ENCODE measurements around the gene PTPRN2. TPM values are rescaled to one million over a fixed set of nuclear protein-coding genes. Genes with fewer than 3 reads are reported as not detected.

The PTPRN2 gene
- total RNA-seq, 1 experiment from 2014 or later: 2.1 TPM

GRCh38 chr7:158549616-158550393, 37.8 kb downstream of the PTPRN2 start:
- TF ChIP-seq CEBPB (IDR thresholded peaks at IDR 0.05; ENCODE audit: low read depth) (no peak), ZBTB33 (IDR thresholded peaks at IDR 0.05; ENCODE audit: extremely low read depth, insufficient replicate concordance, low read length) (no peak), SRF (IDR thresholded peaks at IDR 0.05; ENCODE audit: low read depth) (no peak), POLR2A (IDR thresholded peaks at IDR 0.05; ENCODE audit: borderline replicate concordance, extremely low read depth, insufficient read depth, insufficient read length) (no peak), YY1 (IDR thresholded peaks at IDR 0.05; ENCODE audit: extremely low read depth, insufficient replicate concordance, low read depth, low read length) (no peak)
- Histone ChIP-seq H3K4me1 (ENCODE audit: control insufficient read depth in 1 of 2, insufficient read depth in 2 of 2, low read length in 2 of 2) (no peaks in the 10 kb centered on the region), H3K4me3 (replicated peaks in 1 of 2; ENCODE audit: low read depth in 1 of 2, low read length in 2 of 2) (no peak overlapping the region), H3K9me2 (ENCODE audit: insufficient read depth) (no peaks in the 10 kb centered on the region), H3K79me2 (ENCODE audit: insufficient read depth, low read length) (no peaks in the 10 kb centered on the region), H3K9ac (ENCODE audit: low read length) (no peak overlapping the region), H3K27me3 (ENCODE audit: insufficient read depth, low read length) (no peaks in the 10 kb centered on the region), H4K20me1 (ENCODE audit: insufficient read depth) (no peaks in the 10 kb centered on the region), H3K36me3 (ENCODE audit: control insufficient read depth in 1 of 2, insufficient read depth in 2 of 2, low read length in 2 of 2) (no peaks in the 10 kb centered on the region), H3K4me2 (ENCODE audit: low read length) (no peak overlapping the region), H3K9me3 (ENCODE audit: control insufficient read depth in 1 of 2, insufficient read depth in 1 of 2, low read depth in 1 of 2, low read length in 2 of 2) (no peaks in the 10 kb centered on the region), H3K27ac (ENCODE audit: low read depth, low read length) (no peak overlapping the region), H2AFZ (ENCODE audit: low read depth, low read length, poor library complexity, severe bottlenecking) (no peak overlapping the region)
- POLR2A ChIA-PET: no interaction called here
- CTCF ChIA-PET: no interaction called here
- ATAC-seq: no peak
- no TSS peak for BruUV-seq (replicated peaks)
- intact Hi-C loops (cut with micrococcal nuclease): no loop called here
- DNase-seq (ENCODE audit: low read depth, low spot score): no peak
- RAD21 ChIA-PET (ENCODE audit: low non-redundant PET in 1 of 2, low total read pairs in 2 of 2, uncharacterized antibody in 2 of 2, unreplicated experiment in 2 of 2): no interaction called here

GRCh38 chr7:158549176-158549615, 38.4 kb downstream of the PTPRN2 start:
- Histone ChIP-seq H3K4me2 (ENCODE audit: low read length) (no peak overlapping the region), H3K27ac (ENCODE audit: low read depth, low read length) (no peak overlapping the region), H3K36me3 (ENCODE audit: control insufficient read depth in 1 of 2, insufficient read depth in 2 of 2, low read length in 2 of 2) (no peaks in the 10 kb centered on the region), H3K79me2 (ENCODE audit: insufficient read depth, low read length) (no peaks in the 10 kb centered on the region), H3K9ac (ENCODE audit: low read length) (no peak overlapping the region), H3K27me3 (ENCODE audit: insufficient read depth, low read length) (no peaks in the 10 kb centered on the region), H2AFZ (ENCODE audit: low read depth, low read length, poor library complexity, severe bottlenecking) (no peak overlapping the region), H3K9me3 (ENCODE audit: control insufficient read depth in 1 of 2, insufficient read depth in 1 of 2, low read depth in 1 of 2, low read length in 2 of 2) (no peaks in the 10 kb centered on the region), H3K4me1 (ENCODE audit: control insufficient read depth in 1 of 2, insufficient read depth in 2 of 2, low read length in 2 of 2) (no peaks in the 10 kb centered on the region), H4K20me1 (ENCODE audit: insufficient read depth) (no peaks in the 10 kb centered on the region), H3K4me3 (replicated peaks in 1 of 2; ENCODE audit: low read depth in 1 of 2, low read length in 2 of 2) (no peak overlapping the region), H3K9me2 (ENCODE audit: insufficient read depth) (no peaks in the 10 kb centered on the region)
- no TSS peak for BruUV-seq (replicated peaks)
- TF ChIP-seq REST (IDR thresholded peaks at IDR 0.05; ENCODE audit: low read depth) (no peak), FOSL1 (IDR thresholded peaks at IDR 0.05; ENCODE audit: low read depth) (no peak), JUND (IDR thresholded peaks at IDR 0.05) (no peak), ATF3 (IDR thresholded peaks at IDR 0.05) (no peak), TCF7L2 (IDR thresholded peaks at IDR 0.05; ENCODE audit: borderline replicate concordance, extremely low read depth, insufficient read depth, insufficient read length) (no peak), SP1 (IDR thresholded peaks at IDR 0.05; ENCODE audit: low read depth) (no peak), ZNF274 (IDR thresholded peaks at IDR 0.05; ENCODE audit: low read depth, low read length) (no peak), ELF1 (IDR thresholded peaks at IDR 0.05; ENCODE audit: borderline replicate concordance, low read depth) (no peak), CEBPB (IDR thresholded peaks at IDR 0.05; ENCODE audit: low read depth) (no peak), SIN3A (IDR thresholded peaks at IDR 0.05; ENCODE audit: low read depth) (no peak)
- DNase-seq (ENCODE audit: low read depth, low spot score) (no peak), ATAC-seq (no peak)
- RAD21 ChIA-PET (ENCODE audit: low non-redundant PET in 1 of 2, low total read pairs in 2 of 2, uncharacterized antibody in 2 of 2, unreplicated experiment in 2 of 2): no interaction called here
- POLR2A ChIA-PET: no interaction called here
- intact Hi-C loops (cut with micrococcal nuclease): no loop called here
- CTCF ChIA-PET: no interaction called here
